ENCODE data around the gene STXBP1. TPM values are rescaled to one million over a fixed set of nuclear protein-coding genes. Genes with fewer than 3 reads are reported as not detected.

STXBP1 gene
- total and polyA plus RNA-seq, 2 of the 8 experiments (the other 6 are each of a cell fraction or from before 2014, with no cell fraction given) = 11.5 to 60.9 TPM

DNA sequence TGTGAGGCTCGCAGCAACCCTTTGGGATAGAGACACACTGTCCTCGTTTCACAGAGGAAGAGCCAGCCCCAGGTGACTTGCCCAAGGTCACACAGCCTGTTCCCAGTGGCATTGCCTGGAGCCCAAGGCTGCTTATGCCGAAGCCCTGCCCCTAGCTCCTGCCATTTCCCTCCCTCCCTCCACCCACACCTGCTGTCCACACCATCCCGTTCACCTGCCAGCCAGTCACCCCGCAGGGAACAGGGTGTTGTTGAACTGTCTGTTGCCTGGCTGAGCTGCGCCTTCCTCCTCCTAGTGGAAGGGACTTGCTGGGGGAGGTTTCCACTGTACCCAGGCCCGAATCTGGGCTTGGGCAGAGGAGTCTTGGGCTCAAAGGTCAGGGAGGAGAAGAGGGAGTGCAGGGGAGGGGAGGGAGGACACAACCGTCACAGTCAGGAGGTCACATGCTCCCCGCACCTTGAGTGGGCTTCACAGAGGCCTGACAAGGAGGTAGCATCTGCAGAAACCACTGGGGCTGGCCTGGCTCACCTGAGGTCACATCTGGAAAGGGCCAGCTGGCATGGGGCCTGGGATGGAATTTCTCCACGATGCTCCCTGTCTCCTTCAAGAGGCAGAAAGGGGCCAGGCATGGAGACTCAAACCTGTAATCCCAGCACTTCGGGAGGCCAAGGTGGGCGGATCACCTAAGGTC lies 110.1 kb downstream of the STXBP1 start:
- CTCF ChIA-PET (ENCODE audit: partially characterized antibody) = interaction anchor here (1.0 to 1.4 kb wide), 7 partner anchors 9 to 81 kb away, joined by 3 to 7 read pairs (median 4); partner anchors contain the start of gene CDK9
- no peak overlapping the region for H4K8ac ChIP-seq (ENCODE audit: extremely low read depth, insufficient read depth, low read length)
- POLR2A ChIA-PET (ENCODE audit: partially characterized antibody) = interaction anchor here (1.1 to 1.6 kb wide), 3 partner anchors 11 to 147 kb away, joined by 3 to 7 read pairs (median 3); partner anchors contain the start of gene CDK9

More for the DNA sequence above, 110.1 kb downstream of the STXBP1 start:
- no peak overlapping the region for H2BK20ac ChIP-seq (ENCODE audit: low read length)
- H3K23ac ChIP-seq (ENCODE audit: insufficient read length) = no peak overlapping the region
- no peak overlapping the region for H3K18ac ChIP-seq (ENCODE audit: extremely low read depth, low read length)
- H3K4me3 ChIP-seq (ENCODE audit: extremely low read depth in 1 of 4, insufficient read depth in 2 of 4, low read depth in 3 of 4, low read length in 4 of 4) = no peak overlapping the region
- H2AFZ ChIP-seq (ENCODE audit: low read length) = no peak overlapping the region
- H3K14ac ChIP-seq (ENCODE audit: insufficient read length) = no peak overlapping the region
- no peak overlapping the region for H3K56ac ChIP-seq (replicated peaks; ENCODE audit: insufficient read length, low read depth, low read length)
- H4K20me1 ChIP-seq (replicated peaks in 1 of 2; ENCODE audit: control insufficient read depth in 1 of 2, insufficient read depth in 2 of 2, low read length in 2 of 2) = no peaks in the 10 kb centered on the region
- FAIRE-seq = no peak
- H3K23me2 ChIP-seq (ENCODE audit: low read depth, low read length) = no peaks in the 10 kb centered on the region
- no peak overlapping the region for H4K5ac ChIP-seq (ENCODE audit: insufficient read length, low read depth, low read length)
- H3K4me2 ChIP-seq (ENCODE audit: insufficient read depth in 1 of 2, low read depth in 2 of 2, low read length in 2 of 2) = no peak overlapping the region
- no peaks in the 10 kb centered on the region for H3K79me2 ChIP-seq (ENCODE audit: control insufficient read depth in 1 of 2, insufficient read depth in 2 of 2, low read length in 2 of 2)
- H2BK15ac ChIP-seq (ENCODE audit: low read length) = 0 out of 2 replicates have a peak overlapping the region, but pooled peaks have one; percentile 19
- H3K36me3 ChIP-seq (ENCODE audit: control insufficient read depth in 2 of 4, insufficient read depth in 4 of 4, low read length in 3 of 4) = no peaks in the 10 kb centered on the region
- peaks cover 0 to 18% (median 13%) of the 10 kb centered on the region in 4 experiments; a peak in 5 of 7 replicates for H3K4me1 ChIP-seq (replicated peaks in 1 of 4; ENCODE audit: control insufficient read depth in 3 of 4, insufficient read depth in 4 of 4, low read length in 3 of 4)
- H3K4ac ChIP-seq (replicated peaks; ENCODE audit: insufficient read length, low read depth, low read length) = peak overlapping the region; percentile 54
- TF ChIP-seq ZNF274 (IDR thresholded peaks at IDR 0.05; ENCODE audit: borderline replicate concordance, extremely low read depth, low read length) = no peak
- no peak for TF ChIP-seq SIN3A (conservative IDR thresholded peaks at IDR 0.05 in 1 of 2, IDR thresholded peaks at IDR 0.05 in 1 of 2; ENCODE audit: low read depth in 1 of 2, low read length in 2 of 2)
- TF ChIP-seq USF2 (IDR thresholded peaks at IDR 0.05; ENCODE audit: low read length) = no peak
- no peak for TF ChIP-seq SRF (IDR thresholded peaks at IDR 0.05; ENCODE audit: low read depth, low read length)
- no peak for TF ChIP-seq NRF1 (IDR thresholded peaks at IDR 0.05; ENCODE audit: low read depth, low read length)
- no peak for TF ChIP-seq FOSL1 (IDR thresholded peaks at IDR 0.05; ENCODE audit: insufficient read depth, low read depth, low read length)
- no peak for TF ChIP-seq GTF2F1 (IDR thresholded peaks at IDR 0.05; ENCODE audit: borderline replicate concordance, low read depth, low read length)
- 0 out of 2 replicates have a peak overlapping the region, but pooled peaks have one; percentile 18 for H2BK12ac ChIP-seq (ENCODE audit: low read depth, low read length)
- no peak overlapping the region for H3K9ac ChIP-seq (replicated peaks in 1 of 4; ENCODE audit: extremely low read depth in 1 of 4, low read depth in 3 of 4, low read length in 3 of 4)
- H3K27me3 ChIP-seq (replicated peaks in 1 of 4; ENCODE audit: control insufficient read depth in 3 of 4, extremely low read depth in 1 of 4, insufficient read depth in 3 of 4, low read length in 3 of 4) = no peaks in the 10 kb centered on the region
- H2BK5ac ChIP-seq (ENCODE audit: low read depth, low read length) = no peak overlapping the region
- H3K27ac ChIP-seq (ENCODE audit: low read depth, low read length) = no peak overlapping the region
- no peak for DNase-seq (ENCODE audit: low read depth in 1 of 2, low spot score in 2 of 2)
- no peak overlapping the region for H2BK120ac ChIP-seq (replicated peaks; ENCODE audit: low read depth, low read length)
- 93% methylated on average over 11 of the region's 12 CpGs; no CpG with 5 or more reads in 1 of the 2 experiments for WGBS, 2 experiments (ENCODE audit: extremely low coverage in 1 of 2, insufficient coverage in 1 of 2, insufficient read length in 1 of 2, insufficient replicate concordance in 2 of 2, low coverage in 1 of 2, low lambda C conversion rate in 2 of 2, missing lambda C conversion rate in 1 of 2)
- H3K9me3 ChIP-seq (ENCODE audit: insufficient read depth in 2 of 2, low read depth in 1 of 2, low read length in 1 of 2) = no peaks in the 10 kb centered on the region
- peak overlapping the region; percentile 69 for H4K91ac ChIP-seq (replicated peaks; ENCODE audit: insufficient read length, low read length)
- H2AK5ac ChIP-seq (ENCODE audit: low read depth, low read length) = 0 out of 2 replicates have a peak overlapping the region, but pooled peaks have one; percentile 10
- H3K79me1 ChIP-seq (ENCODE audit: low read depth, low read length) = no peaks in the 10 kb centered on the region
